GM19468 (cell line): Measurements from ENCODE around the gene COA7.

Source experiments
- ATAC-seq: cut with Tn5 transposase; IDR thresholded peaks from one replicate; pipeline ENCODE4 v1.9.1; 2021; ENCODE audit warnings: mild to moderate bottlenecking, moderate library complexity, moderate number of reproducible peaks; ENCODE audit not compliant: unreplicated experiment; ENCODE audit errors: extremely low read depth

The COA7 gene

DNA sequence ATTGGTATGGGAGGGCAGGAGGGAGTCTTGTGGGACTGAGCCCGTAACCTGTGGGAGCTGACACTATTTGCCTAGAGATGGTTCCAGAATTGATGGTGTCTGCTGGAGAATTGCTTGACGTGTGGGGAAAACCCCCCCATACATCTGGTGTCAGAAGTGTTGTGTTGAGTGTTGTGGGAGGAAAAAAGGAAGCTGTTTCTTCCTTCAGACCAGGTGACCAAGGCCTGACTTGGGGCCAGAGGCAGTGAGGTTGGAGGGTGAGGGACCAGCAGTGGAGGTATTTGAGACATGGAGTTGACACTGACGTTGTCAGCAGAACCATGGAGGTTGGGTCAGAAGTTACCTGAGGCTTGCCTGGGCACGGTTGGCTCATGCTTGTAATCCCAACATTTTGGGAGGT lies 56.8 kb downstream of the COA7 start:
- no peak for ATAC-seq

DNA sequence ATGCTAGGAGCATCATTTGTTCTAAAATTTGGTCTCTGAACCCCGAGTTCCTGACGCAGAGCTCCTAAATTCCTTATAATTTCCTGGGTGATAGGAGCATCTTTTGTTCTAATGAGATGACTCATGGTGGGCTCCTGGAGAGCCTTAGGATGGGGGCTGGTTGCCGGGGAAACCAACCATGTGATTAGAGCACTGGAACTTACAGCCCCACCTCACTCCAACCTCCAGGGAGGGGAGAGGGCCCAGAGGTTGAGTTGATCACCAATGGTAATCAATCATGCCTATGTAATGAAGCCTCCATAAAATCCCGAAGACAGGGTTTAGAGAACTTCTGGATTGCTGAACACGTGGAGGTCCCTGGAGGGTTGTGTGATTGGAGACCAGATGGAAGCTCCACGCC lies 57.5 kb downstream of the COA7 start:
- ATAC-seq: no peak

- no peak for ATAC-seq
These were observed 60.2 kb downstream of the COA7 start for GRCh38 chr1:52637946-52638345.

DNA sequence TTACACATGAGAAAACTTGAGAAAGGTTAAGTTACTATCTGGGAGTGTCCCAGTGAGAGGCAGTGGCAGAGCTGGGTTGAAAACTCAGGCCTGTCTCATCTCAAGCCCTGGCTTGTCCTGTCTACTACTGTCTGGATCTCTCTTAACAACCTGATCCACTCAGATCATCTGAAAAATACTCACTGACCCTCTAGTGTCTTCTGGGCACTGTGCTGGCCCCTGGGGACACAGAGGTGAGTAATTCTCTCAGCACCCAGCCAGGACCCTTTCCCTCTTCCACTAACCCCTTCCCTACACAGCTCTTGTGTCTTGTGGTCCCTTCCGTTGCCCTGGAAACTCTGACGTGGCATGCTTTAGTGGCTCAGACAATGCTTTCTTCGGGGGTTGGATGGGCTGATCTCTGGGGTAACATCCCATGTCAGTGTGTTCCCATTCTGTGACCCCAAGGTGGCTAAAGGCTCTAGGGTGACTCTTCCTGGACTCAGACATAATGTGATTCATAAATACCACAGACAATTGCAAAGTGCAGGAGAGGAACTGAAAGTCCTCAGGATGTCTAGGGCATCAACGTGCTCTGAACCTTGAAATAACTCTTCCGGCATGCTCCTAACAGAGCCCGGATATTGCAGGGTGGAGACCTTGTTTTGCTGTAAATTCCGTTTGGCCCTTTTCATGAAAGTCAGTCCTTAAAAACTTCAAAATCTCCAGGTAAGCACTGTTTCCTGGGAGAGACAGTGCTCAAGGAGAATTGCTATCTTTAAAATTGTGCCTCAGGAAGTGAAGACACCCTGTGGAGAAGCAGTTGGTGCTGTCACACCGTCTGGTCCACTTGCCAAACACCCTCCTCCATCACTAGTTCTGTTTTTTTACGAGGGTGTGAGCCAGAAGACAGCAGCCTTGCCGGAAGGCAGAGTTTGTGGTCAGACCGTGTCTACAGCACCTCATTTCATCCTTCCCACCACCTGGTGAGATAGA lies 61.1 kb downstream of the COA7 start:
- peak; percentile 73 for ATAC-seq

DNA sequence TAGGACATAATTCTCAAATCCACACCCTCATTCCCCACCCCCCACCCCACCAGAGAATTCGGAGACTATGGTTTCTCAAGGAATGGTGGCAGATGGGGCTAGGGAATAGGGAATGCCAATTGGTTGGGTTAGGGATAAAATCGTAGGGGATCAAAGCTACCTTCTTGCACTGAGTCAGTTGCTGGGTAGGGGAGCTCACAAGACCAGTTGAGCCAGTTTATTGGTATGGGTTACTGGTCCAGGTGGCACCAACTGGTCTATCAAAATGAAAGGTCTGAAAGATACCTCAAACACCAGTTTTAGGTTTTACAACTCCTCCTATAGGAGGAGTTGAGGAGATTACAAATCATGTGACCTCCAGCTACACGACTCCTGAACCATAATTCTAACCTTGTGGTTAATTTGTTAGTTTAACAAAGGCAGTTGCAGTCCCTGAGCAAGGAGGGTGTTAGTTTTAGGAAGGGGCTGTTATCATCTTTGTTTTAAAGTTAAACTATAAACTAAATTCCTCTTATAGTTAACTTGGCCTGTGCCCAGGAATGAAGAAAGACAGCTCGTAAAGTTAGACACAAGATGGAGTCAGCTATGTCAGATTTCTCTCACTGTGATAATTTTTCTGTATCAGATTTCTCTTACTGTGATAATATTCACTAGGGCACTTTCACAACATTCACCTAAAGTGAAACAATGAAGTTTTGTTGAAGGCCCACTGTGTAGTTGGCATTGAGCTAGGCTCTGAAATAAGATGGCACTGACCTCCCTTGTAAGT lies 62.6 kb downstream of the COA7 start:
- no peak for ATAC-seq
